GM18507 (cell line): ENCODE data around the gene ATP11C.
"Not testable (repeated sequence)": the region's sequence is repeated elsewhere in the genome, so short reads cannot be mapped to it uniquely, and the experiment has no call there.

Experiments used
- DNase-seq: peaks from one replicate; pipeline ENCODE4 v3.0.0; 2011; ENCODE audit warnings: low read depth; ENCODE audit not compliant: insufficient read length; ENCODE audit errors: extremely low spot score
- FAIRE-seq: peaks from 2 replicates; lab custom pipeline; 2011; peaks lifted over from hg19 to GRCh38; lab: Jason Lieb, UNC

Gene ATP11C

DNA sequence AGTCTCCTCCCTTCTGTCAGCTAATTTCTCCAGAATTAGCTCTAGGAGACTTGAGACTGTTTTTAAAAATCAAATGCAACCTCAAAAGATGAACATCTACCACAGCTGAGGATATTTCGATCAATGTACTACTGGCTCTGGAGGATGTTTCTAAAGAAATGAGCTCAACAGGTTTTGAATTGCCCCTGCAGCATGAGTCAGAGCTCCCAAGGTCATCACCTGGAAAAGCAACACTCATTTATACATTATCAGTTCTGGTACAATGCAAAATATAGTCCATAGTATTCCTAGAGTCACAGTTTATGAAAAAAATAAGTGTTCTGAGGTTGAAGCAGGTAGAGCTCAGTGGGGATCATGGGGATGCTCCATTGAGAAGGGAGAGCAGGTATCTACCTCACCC lies 174.0 kb downstream of the ATP11C start:
- DNase-seq (no peak), FAIRE-seq (no peak)

- FAIRE-seq = no peak
- no peak for DNase-seq
Observed at GRCh38 chrX:139758250-139758649, 174.6 kb downstream of the ATP11C start.

- DNase-seq (no peak), FAIRE-seq (no peak)
Observed at GRCh38 chrX:139751053-139751452, 181.8 kb downstream of the ATP11C start.

- no peak for DNase-seq
- FAIRE-seq = peak; percentile 5
Observed at GRCh38 chrX:139750390-139750789, 182.5 kb downstream of the ATP11C start.

DNA sequence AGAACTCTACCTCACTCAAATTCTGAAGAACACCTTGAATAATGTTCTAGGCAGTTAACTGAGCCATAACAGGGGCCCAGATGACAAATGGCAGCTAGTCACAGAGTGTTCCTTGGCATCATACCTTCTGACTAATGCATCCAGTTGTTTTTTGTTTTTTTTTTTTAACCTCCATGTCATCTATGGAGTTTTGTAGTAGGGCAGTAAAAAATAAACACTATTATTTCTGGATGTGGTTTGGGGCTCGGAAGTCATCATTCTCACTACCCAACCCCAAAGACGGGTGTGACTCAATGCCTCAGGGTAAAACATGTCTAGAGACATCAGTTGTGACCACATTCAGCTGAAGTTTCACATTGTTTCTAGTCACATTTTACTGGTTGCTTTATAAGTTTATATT lies 193.7 kb downstream of the ATP11C start:
- FAIRE-seq = peak; percentile 74

GRCh38 chrX:139738581-139738980 lies 194.3 kb downstream of the ATP11C start:
- FAIRE-seq (peak; percentile 29), DNase-seq (no peak)

More for the DNA sequence above, 193.7 kb downstream of the ATP11C start:
- no peak for DNase-seq

GRCh38 chrX:139736151-139736550 lies 196.7 kb downstream of the ATP11C start:
- FAIRE-seq (no peak), DNase-seq (no peak)

- FAIRE-seq (no peak), DNase-seq (no peak)
Observed at GRCh38 chrX:139734996-139735395, 197.9 kb downstream of the ATP11C start.

DNA sequence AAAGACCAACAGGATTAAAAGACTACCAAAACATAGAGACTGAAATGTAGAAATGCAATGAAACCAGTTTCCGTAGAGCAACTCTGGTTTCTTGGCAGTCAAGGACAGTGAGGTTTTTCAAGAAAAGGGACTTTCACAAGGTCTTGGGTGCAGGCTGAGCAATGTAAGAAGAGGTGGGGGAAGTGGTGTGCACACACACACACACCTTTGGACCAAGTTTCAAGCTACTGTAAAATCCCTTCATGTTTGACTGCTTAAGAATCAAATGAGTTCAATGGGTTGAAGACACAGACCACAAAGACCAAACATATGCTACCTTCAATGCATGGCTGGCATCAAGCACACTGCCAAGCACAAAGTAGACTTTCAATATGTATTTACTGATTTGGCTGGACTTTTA lies 207.1 kb downstream of the ATP11C start:
- DNase-seq (no peak), FAIRE-seq (peak; percentile 74)

DNA sequence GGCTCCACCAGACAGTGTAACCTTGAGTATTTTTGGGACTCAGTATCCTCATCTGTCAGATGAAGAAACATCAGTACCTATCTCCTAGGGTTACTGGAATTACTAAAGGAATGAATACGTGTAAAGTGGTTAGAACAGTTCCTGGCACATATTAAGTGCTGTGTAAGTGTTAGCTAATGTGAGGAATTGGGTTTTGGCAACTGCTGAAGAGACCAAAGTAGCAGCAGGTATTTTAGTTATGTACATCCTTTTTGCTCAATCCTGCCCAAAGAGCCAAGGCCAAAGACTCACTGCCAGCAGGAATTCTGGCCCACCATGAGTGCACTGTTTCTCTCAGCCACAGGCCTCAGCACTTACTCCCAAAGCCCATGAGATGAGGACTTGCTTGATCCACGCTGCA lies 208.2 kb downstream of the ATP11C start:
- no peak for DNase-seq
- no peak for FAIRE-seq

DNA sequence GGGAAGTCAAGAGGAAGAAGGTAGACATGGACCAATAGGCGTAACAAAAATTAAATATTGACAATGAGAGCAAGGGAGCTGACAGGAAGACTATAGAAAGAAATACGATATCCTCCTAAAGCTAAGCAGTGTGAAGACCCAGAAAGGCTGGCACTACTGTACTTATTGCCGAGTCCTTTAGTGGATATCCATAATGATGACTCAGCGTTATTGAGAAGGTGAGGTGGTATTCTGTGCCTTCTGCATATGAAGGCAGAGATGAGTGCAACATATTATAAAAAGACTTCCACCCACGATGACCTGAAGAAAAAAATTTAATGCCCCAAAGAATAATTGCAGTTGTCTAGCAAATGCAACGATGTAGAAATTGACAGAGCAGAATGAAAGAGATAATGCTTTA lies 211.9 kb downstream of the ATP11C start:
- DNase-seq (no peak), FAIRE-seq (no peak)

- FAIRE-seq (no peak), DNase-seq (no peak)
Observed at GRCh38 chrX:139720136-139720535, 212.7 kb downstream of the ATP11C start.

- DNase-seq (no peak), FAIRE-seq (no peak)
Observed at GRCh38 chrX:139708067-139708466, 224.8 kb downstream of the ATP11C start, which contains the start of gene MCF2. MCF2 (minus strand) TSS chrX:139708167; CDS start chrX:139651744, 56,423 bp downstream.

DNA sequence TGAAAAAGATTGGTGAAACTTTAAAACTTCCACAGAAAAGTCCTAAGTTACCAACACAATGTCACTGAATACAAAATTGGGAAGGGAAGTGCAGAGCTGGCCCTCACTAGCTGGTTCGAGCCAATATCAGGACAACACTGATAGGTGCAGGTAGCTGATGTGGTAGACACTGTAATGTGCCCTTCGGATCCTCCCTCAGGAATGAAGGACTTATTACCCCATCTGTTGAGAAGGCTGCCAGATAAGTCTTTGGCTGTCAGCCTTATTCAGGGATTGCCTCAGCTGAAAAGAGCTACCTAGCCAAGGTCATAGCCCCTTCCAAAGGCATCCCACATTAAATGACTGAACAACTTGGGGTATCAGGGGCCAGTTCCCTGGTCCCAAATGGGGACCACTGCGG lies 230.2 kb downstream of the ATP11C start:
- FAIRE-seq (no peak), DNase-seq (no peak)

DNA sequence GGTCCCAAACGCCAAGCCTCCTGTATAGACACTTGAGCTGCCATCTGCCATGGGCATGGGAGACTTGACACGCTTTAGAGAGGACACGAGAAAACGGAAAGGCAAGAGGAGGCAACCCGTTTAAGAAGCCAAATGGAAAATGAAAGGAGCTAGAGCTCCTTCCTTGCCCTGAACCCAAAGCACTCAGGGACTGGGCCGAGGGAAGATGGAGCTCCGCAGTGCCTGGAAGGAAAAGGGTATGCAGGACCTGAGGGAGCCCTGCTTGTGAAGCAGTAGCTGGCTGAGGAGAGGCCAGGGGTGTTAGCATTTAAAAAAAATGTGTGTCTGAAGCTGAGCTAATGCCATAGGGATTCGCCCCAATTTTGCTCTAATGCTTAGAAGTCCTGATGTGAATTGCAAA lies 239.9 kb downstream of the ATP11C start:
- DNase-seq = no peak
- FAIRE-seq = no peak

DNA sequence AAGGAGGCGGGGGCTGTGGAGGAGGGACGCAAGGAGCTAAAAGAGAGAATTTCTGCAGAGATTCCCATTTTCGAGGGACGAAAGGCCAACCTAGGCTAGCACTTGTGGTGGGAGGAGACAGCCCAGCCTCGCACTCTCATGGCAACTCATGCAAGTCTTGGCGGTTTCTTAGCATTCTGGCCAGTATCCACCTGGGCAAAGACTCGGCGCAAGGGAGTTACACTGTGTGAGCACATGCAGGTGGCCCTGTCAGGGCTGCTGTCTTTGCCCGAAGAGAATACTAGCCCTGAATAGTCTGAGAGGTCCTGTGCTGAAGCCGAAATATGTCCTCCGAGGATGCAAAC lies 240.4 kb downstream of the ATP11C start:
- FAIRE-seq (no peak), DNase-seq (no peak)

- FAIRE-seq (no peak), DNase-seq (no peak)
Observed at GRCh38 chrX:139691843-139692505, 240.9 kb downstream of the ATP11C start.

DNA sequence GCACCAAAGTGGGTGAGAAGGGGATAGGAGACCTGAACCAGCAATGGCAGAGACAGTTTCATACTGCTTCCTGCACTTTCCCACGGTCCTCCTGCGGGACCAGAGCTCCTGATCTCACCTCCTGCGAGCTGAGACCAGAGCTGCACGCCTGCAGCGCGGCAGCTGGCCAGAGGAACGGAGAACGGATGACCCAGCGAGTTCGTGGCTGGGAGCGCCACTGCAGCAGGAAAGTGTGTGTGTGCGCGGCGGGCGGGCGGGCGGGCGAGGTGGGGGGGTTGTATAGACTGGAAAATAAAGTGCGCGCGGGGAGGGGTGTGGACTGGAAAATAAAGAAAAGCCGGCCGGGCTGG lies 241.4 kb downstream of the ATP11C start:
- DNase-seq (no peak), FAIRE-seq (no peak)

- not testable (repeated sequence) for DNase-seq, FAIRE-seq
Observed at GRCh38 chrX:139685175-139685574, 247.7 kb downstream of the ATP11C start.

DNA sequence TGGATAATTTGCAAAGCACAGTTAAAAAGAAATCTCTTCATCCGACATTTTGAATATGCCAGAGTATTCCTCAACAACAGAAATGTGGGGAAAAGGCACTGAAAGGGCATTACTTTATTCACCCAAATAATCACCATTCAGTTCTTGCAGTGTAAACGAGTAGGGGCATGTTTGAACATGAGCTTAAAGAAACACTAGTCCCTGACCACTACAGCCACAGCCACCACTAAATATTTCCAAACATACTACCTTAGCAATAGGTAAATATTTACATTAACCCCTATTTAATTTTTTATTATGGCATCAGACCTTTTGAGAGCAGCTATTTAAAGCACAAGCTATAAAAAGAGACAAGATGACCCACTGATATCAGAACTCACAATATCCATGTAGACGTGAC lies 252.5 kb downstream of the ATP11C start:
- no peak for FAIRE-seq
- no peak for DNase-seq
